HEK293 (cell line): ENCODE data around the gene AGBL2.
A peak's percentile ranks its signal among the peaks of the same experiment; 100 is the strongest.

Experiments
- CTCF ChIA-PET: fragments of 350-600 bp; formaldehyde crosslinking; extraction: SDS; loops from one replicate; lab custom pipeline; 2021; ENCODE audit warnings: antibody characterized with exemption; lab: Yijun Ruan, JAX
- POLR2A ChIA-PET: fragments of 300-600 bp; formaldehyde crosslinking; extraction: SDS; loops from one replicate; lab custom pipeline; 2020; ENCODE audit warnings: antibody characterized with exemption, inconsistent platforms; lab: Yijun Ruan, JAX
- H3K27ac ChIP-seq: fragments of 200-500 bp; sonication (Bioruptor generic); 2 replicates; pipeline ENCODE4 v1.5.1; 2014; ENCODE audit warnings: low read depth, low read length, control low read depth, inconsistent platforms; ENCODE audit errors: extremely low read depth
- H3K36me3 ChIP-seq, 2 experiments: fragments of 200-500 bp in 1 of 2; sonication (Bioruptor generic) in 1 of 2; 1 replicate in 1 of 2; 2 replicates in 1 of 2; pipeline ENCODE4 v1.5.1; 2014 to 2017; ENCODE audit warnings: inconsistent platforms in 2 of 2, low read length in 2 of 2; ENCODE audit not compliant: control insufficient read depth in 2 of 2, insufficient read depth in 1 of 2
- H3K4me1 ChIP-seq: fragments of 200-500 bp; sonication (Bioruptor generic); 2 replicates; pipeline ENCODE4 v1.5.1; 2014; ENCODE audit warnings: mild to moderate bottlenecking, low read length, inconsistent platforms; ENCODE audit not compliant: control insufficient read depth, insufficient read depth
- H3K4me3 ChIP-seq: 2 replicates; pipeline ENCODE4 v1.5.1; 2011; ENCODE audit warnings: low read depth, mild to moderate bottlenecking, control low read depth, low read length, moderate library complexity
- H3K9me3 ChIP-seq: fragments of 200-500 bp; sonication (Bioruptor generic); 2 replicates; pipeline ENCODE4 v1.5.1; 2014; ENCODE audit warnings: low read depth, low read length, inconsistent platforms; ENCODE audit not compliant: control insufficient read depth, insufficient read depth
- FEZF1 ChIP-seq: fragments of 450-650 bp; formaldehyde crosslinking; IDR thresholded peaks from 2 replicates; pipeline ENCODE4 v1.5.1; 2016; ENCODE audit warnings: missing biosample characterization, missing genetic modification characterization
- HOXC10 ChIP-seq: sonication (generic); formaldehyde crosslinking; IDR thresholded peaks from 2 replicates; pipeline ENCODE4 v1.8.1; 2023; ENCODE audit warnings: mild to moderate bottlenecking, missing genetic modification reagents
- SETDB1 ChIP-seq: IDR thresholded peaks from one replicate; pipeline ENCODE4 v1.6.1; 2017; ENCODE audit warnings: mild to moderate bottlenecking, low read length, moderate library complexity, mixed read lengths; ENCODE audit not compliant: insufficient read length
- ZBTB21 ChIP-seq: fragments of 450-650 bp; formaldehyde crosslinking; IDR thresholded peaks from 2 replicates; pipeline ENCODE4 v1.5.1; 2017; ENCODE audit warnings: missing biosample characterization, missing genetic modification characterization
- ZNF121 ChIP-seq: fragments of 450-650 bp; formaldehyde crosslinking; IDR thresholded peaks from 2 replicates; pipeline ENCODE4 v1.5.1; 2016; ENCODE audit warnings: missing biosample characterization, missing genetic modification characterization
- ZNF155 ChIP-seq: fragments of 450-650 bp; formaldehyde crosslinking; IDR thresholded peaks from 2 replicates; pipeline ENCODE4 v1.5.1; 2016; ENCODE audit warnings: missing biosample characterization, missing genetic modification characterization
- ZNF24 ChIP-seq: fragments of 450-650 bp; formaldehyde crosslinking; IDR thresholded peaks from 2 replicates; pipeline ENCODE4 v1.5.1; 2016; ENCODE audit warnings: missing biosample characterization, missing genetic modification characterization
- ZNF558 ChIP-seq: fragments of 450-650 bp; formaldehyde crosslinking; IDR thresholded peaks from 2 replicates; pipeline ENCODE4 v1.5.1; 2016; ENCODE audit warnings: missing biosample characterization, missing genetic modification characterization
- ZNF654 ChIP-seq: fragments of 450-650 bp; formaldehyde crosslinking; IDR thresholded peaks from 2 replicates; pipeline ENCODE4 v1.5.1; 2016; ENCODE audit warnings: low read depth, missing biosample characterization, missing genetic modification characterization
- ZNF776 ChIP-seq: fragments of 450-650 bp; formaldehyde crosslinking; IDR thresholded peaks from 2 replicates; pipeline ENCODE4 v1.5.0; 2017; ENCODE audit warnings: missing biosample characterization, missing genetic modification characterization, borderline replicate concordance
- ZSCAN23 ChIP-seq: fragments of 450-650 bp; formaldehyde crosslinking; IDR thresholded peaks from 2 replicates; pipeline ENCODE4 v1.5.1; 2016; ENCODE audit warnings: missing biosample characterization, missing genetic modification characterization
- ZSCAN30 ChIP-seq: fragments of 450-650 bp; IDR thresholded peaks from 2 replicates; pipeline ENCODE4 v1.5.1; 2018; ENCODE audit warnings: missing biosample characterization, mild to moderate bottlenecking, missing genetic modification characterization, moderate library complexity
- TF ChIP-seq, protein P1 (sequence below): fragments of 450-650 bp; formaldehyde crosslinking; IDR thresholded peaks from 2 replicates; pipeline ENCODE4 v1.5.1; 2016; ENCODE audit warnings: missing biosample characterization, missing genetic modification characterization
- TF ChIP-seq, protein P2 (sequence below): fragments of 450-650 bp; formaldehyde crosslinking; IDR thresholded peaks from 2 replicates; pipeline ENCODE4 v1.5.1; 2016; ENCODE audit warnings: missing biosample characterization, missing genetic modification characterization

AGBL2 gene

DNA sequence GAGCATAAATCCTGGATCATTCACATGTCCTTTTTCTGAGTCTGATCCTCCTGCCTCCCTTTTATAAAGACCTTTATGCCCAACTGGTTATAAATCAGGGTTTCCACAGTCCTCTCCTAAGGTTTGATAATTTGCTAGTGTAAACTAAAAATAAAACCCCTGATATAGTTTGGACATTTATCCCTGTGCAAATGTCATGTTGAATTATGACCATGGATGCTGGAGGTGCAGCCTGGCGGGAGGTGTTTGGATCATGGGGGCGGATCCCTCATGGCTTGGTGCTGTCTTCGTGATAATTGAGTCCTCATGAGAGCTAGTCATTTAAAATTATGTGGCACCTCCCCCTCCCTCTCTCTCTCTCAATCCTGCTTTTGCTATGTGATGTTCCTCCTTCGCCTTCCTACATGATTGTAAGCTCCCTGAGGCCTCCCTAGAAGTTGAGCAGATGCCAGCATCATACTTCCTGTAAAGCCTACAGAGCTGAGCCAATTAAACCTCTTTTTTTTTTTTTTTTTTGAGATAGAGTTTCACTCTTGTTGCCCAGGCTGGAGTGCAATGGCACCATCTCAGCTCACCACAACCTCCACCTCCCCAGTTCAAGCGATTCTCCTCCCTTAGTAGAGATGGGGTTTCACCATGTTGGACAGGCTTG lies 63.2 kb downstream of the AGBL2 start:
- ChIA-PET POLR2A (no interaction called here), CTCF (interaction anchor here (0.7 kb wide), 1 partner anchor 28 kb away, joined by 4 read pairs; no protein-coding TSS in a partner anchor)
- TF ChIP-seq SETDB1: peak; percentile 28
- TF ChIP-seq, protein P1, sequence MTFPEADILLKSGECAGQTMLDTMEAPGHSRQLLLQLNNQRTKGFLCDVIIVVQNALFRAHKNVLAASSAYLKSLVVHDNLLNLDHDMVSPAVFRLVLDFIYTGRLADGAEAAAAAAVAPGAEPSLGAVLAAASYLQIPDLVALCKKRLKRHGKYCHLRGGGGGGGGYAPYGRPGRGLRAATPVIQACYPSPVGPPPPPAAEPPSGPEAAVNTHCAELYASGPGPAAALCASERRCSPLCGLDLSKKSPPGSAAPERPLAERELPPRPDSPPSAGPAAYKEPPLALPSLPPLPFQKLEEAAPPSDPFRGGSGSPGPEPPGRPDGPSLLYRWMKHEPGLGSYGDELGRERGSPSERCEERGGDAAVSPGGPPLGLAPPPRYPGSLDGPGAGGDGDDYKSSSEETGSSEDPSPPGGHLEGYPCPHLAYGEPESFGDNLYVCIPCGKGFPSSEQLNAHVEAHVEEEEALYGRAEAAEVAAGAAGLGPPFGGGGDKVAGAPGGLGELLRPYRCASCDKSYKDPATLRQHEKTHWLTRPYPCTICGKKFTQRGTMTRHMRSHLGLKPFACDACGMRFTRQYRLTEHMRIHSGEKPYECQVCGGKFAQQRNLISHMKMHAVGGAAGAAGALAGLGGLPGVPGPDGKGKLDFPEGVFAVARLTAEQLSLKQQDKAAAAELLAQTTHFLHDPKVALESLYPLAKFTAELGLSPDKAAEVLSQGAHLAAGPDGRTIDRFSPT (tag by site-specific recombination): no peak
- peak; percentile 84; the same call in 1 of the 2 replicates for TF ChIP-seq ZNF776
- TF ChIP-seq ZSCAN23 (tag by site-specific recombination): no peak
- Histone ChIP-seq H3K27ac (no peak overlapping the region), H3K4me3 (no peak overlapping the region), H3K9me3 (no peaks in the 10 kb centered on the region), H3K36me3 (no peaks in the 10 kb centered on the region), H3K4me1 (no peaks in the 10 kb centered on the region)

DNA sequence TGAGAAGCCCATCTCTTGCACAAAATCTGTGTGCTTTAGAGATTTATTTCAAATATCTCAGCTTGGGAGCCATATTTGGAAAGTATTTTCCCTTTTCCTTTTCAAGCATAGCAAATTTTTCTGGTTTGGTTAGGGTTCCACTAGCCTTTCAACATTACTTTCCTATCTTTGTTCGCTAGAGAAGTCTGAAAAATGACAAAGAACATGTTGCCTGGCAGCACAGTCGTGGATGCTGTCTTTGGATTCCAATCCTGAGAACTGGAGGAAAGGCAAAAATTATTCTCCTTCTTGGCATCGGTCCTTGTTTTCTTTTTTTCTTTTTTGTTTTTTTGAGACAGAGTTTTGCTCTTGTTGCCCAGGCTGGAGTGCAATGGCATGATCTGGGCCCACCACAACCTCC lies 65.9 kb downstream of the AGBL2 start:
- TF ChIP-seq FEZF1 (no peak), ZBTB21 (tag by site-specific recombination) (no peak)
- Histone ChIP-seq H3K4me3 (no peak overlapping the region), H3K36me3 (no peaks in the 10 kb centered on the region), H3K4me1 (no peaks in the 10 kb centered on the region), H3K9me3 (no peaks in the 10 kb centered on the region), H3K27ac (no peak overlapping the region)
- ChIA-PET CTCF (no interaction called here), POLR2A (interaction anchor here (0.6 kb wide), 1 partner anchor 11 kb away, joined by 7 read pairs; no protein-coding TSS in a partner anchor)

DNA sequence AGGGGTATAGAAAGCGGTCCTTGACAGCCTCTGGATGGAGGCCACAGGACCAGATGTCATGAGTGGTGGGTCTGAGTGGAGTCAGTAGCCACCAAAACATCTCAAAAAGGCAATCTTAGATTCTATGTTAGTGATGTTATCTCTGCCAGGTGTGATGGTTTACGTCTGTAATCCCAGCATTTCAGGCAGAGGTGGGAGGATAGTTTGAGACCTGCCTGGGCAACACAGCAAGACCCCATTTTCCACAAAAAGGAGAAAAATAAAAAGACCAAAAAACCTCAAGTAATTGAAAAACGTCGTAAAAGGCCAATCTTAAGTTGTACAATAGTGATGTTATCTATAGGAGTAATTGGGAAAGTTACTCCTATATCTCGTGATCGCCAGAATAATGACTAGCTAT lies 69.2 kb downstream of the AGBL2 start:
- CTCF ChIA-PET: no interaction called here
- TF ChIP-seq ZNF121 (tag by site-specific recombination) (peak; percentile 69), ZNF558 (no peak)
- Histone ChIP-seq H3K9me3 (no peaks in the 10 kb centered on the region), H3K36me3 (no peaks in the 10 kb centered on the region), H3K4me1 (no peaks in the 10 kb centered on the region), H3K4me3 (no peak overlapping the region), H3K27ac (no peak overlapping the region)
- POLR2A ChIA-PET: no interaction called here

DNA sequence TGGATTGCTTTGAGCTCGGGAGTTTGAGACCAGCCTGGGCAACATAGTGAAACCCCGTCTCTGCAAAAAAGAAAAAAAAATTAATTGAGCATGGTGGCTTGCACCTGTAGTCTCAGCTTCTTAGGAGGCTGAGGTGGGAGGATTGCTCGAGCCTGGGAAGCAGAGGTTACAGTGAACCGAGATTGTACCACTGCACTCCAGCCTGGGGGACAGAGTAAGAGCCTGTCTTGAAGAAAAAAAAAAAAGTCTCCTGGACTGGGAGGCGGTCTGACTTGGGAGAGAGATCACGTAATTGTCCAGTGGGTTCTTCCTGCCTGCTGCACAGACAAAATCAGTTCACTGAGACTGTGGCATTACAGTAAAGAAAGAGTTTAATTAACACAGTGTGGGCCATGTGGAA lies 69.7 kb downstream of the AGBL2 start:
- no peak overlapping the region for H3K27ac ChIP-seq
- TF ChIP-seq HOXC10 (CRISPR knock-in tag) (no peak), ZNF654 (tag by site-specific recombination) (no peak), ZNF155 (tag by site-specific recombination) (no peak), ZSCAN30 (tag by site-specific recombination) (no peak), ZNF24 (tag by site-specific recombination) (no peak)
- TF ChIP-seq, protein P2, sequence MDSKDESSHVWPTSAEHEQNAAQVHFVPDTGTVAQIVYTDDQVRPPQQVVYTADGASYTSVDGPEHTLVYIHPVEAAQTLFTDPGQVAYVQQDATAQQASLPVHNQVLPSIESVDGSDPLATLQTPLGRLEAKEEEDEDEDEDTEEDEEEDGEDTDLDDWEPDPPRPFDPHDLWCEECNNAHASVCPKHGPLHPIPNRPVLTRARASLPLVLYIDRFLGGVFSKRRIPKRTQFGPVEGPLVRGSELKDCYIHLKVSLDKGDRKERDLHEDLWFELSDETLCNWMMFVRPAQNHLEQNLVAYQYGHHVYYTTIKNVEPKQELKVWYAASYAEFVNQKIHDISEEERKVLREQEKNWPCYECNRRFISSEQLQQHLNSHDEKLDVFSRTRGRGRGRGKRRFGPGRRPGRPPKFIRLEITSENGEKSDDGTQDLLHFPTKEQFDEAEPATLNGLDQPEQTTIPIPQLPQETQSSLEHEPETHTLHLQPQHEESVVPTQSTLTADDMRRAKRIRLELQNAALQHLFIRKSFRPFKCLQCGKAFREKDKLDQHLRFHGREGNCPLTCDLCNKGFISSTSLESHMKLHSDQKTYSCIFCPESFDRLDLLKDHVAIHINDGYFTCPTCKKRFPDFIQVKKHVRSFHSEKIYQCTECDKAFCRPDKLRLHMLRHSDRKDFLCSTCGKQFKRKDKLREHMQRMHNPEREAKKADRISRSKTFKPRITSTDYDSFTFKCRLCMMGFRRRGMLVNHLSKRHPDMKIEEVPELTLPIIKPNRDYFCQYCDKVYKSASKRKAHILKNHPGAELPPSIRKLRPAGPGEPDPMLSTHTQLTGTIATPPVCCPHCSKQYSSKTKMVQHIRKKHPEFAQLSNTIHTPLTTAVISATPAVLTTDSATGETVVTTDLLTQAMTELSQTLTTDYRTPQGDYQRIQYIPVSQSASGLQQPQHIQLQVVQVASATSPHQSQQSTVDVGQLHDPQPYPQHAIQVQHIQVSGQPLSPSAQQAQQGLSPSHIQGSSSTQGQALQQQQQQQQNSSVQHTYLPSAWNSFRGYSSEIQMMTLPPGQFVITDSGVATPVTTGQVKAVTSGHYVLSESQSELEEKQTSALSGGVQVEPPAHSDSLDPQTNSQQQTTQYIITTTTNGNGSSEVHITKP (tag by site-specific recombination): peak; percentile 49
- CTCF ChIA-PET: no interaction called here
- no peaks in the 10 kb centered on the region for H3K36me3 ChIP-seq
- H3K4me1 ChIP-seq: no peaks in the 10 kb centered on the region
- POLR2A ChIA-PET: no interaction called here
- H3K4me3 ChIP-seq: no peak overlapping the region
- no peaks in the 10 kb centered on the region for H3K9me3 ChIP-seq
